DMS 273 (cell line): ENCODE data around the gene ZNF609.

Experiments
- DNase-seq: peaks from one replicate; lab custom pipeline; 2025; ENCODE audit not compliant: unreplicated experiment; lab: John Stamatoyannopoulos, UW

Gene ZNF609

GRCh38 chr15:64712353-64712752, 252.0 kb downstream of the ZNF609 start:
- no peak for DNase-seq

GRCh38 chr15:64713592-64713991, 253.2 kb downstream of the ZNF609 start:
- DNase-seq: no peak

GRCh38 chr15:64716452-64716851, 256.1 kb downstream of the ZNF609 start:
- DNase-seq: no peak

- no peak for DNase-seq
Measured at GRCh38 chr15:64717130-64717529, 256.8 kb downstream of the ZNF609 start.

- DNase-seq: no peak
Measured at GRCh38 chr15:64717735-64718495, 257.5 kb downstream of the ZNF609 start.

GRCh38 chr15:64720188-64720587, 259.8 kb downstream of the ZNF609 start:
- no peak for DNase-seq

GRCh38 chr15:64730151-64730550, 269.8 kb downstream of the ZNF609 start:
- DNase-seq: no peak

- DNase-seq: peak; percentile 85
Measured at GRCh38 chr15:64731012-64731804, 270.8 kb downstream of the ZNF609 start.

GRCh38 chr15:64731805-64732151, 271.4 kb downstream of the ZNF609 start:
- no peak for DNase-seq

GRCh38 chr15:64732156-64732860, 271.9 kb downstream of the ZNF609 start:
- no peak for DNase-seq
